Chondrocyte (in vitro differentiated cells): ENCODE results near the gene ADCY10. TPM values are rescaled to one million over a fixed set of nuclear protein-coding genes. Genes with fewer than 3 reads are reported as not detected.
"Not testable (repeated sequence)": the region's sequence is repeated elsewhere in the genome, so short reads cannot be mapped to it uniquely, and the experiment has no call there.

Experiments
- DNase-seq: peaks from one replicate; pipeline ENCODE4 v3.0.0; 2021; ENCODE audit warnings: mixed read lengths, low spot score
- H3K27ac Mint-ChIP-seq: one replicate; pipeline ENCODE4 v1.8.0; 2021; ENCODE audit warnings: mild to moderate bottlenecking, moderate library complexity, mixed read lengths; ENCODE audit not compliant: unreplicated experiment
- H3K27me3 Mint-ChIP-seq: 2 replicates; pipeline ENCODE4 v1.8.0; 2021; ENCODE audit warnings: low read depth, mixed read lengths
- H3K36me3 Mint-ChIP-seq: 2 replicates; pipeline ENCODE4 v1.8.0; 2021; ENCODE audit warnings: low read depth, mixed read lengths
- H3K4me1 Mint-ChIP-seq: 2 replicates; pipeline ENCODE4 v1.8.0; 2021; ENCODE audit warnings: low read depth, mild to moderate bottlenecking, mixed read lengths
- H3K4me3 Mint-ChIP-seq: one replicate; pipeline ENCODE4 v1.8.0; 2021; ENCODE audit warnings: mild to moderate bottlenecking, moderate library complexity, mixed read lengths; ENCODE audit not compliant: unreplicated experiment
- H3K9me3 Mint-ChIP-seq: 2 replicates; pipeline ENCODE4 v1.8.0; 2021; ENCODE audit warnings: low read depth, mixed read lengths
- CTCF ChIP-seq: fragments of 200-600 bp; sonication (generic); IDR thresholded peaks from 2 replicates; pipeline ENCODE4 v1.5.0; 2021; ENCODE audit warnings: antibody characterized with exemption, mild to moderate bottlenecking, moderate library complexity
- total RNA-seq: library from RNA; stranded (reverse); gene quantifications from 3 replicates; pipeline ENCODE4 v1.2.1, GENCODE V29; 2021

The ADCY10 gene
- total RNA-seq, 1 donor from 2014 or later, result 0.07 TPM

GRCh38 chr1:167815650-167816049, 98.3 kb downstream of the ADCY10 start:
- Mint-ChIP-seq H3K36me3 (peaks cover 6% of the 10 kb centered on the region), H3K27ac (peak overlapping the region; percentile 69), H3K4me3 (no peak overlapping the region), H3K4me1 (peaks cover 31% of the 10 kb centered on the region), H3K27me3 (no peaks in the 10 kb centered on the region), H3K9me3 (peaks cover 27% of the 10 kb centered on the region)
- no peak for TF ChIP-seq CTCF
- DNase-seq, result no peak

DNA sequence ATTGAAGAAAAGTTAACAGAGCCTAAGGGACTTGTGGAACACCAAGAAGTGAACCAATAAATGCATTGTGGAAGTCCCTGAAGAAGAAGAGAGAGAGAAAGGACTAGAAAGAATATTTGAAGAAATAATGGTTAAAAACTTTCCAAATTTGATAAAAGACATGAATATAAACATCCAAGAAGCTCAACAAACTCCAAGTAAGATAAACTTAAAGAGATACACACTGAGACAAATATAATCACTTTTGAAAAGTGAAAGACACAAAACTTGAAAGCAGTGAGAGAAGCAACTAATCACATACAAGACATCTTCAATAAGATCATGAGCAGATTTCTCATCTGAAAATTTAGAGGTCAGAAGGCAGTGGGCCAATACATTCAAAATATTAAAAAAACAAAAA, 101.0 kb downstream of the ADCY10 start:
- no peak for DNase-seq
- H3K27me3 Mint-ChIP-seq, result no peaks in the 10 kb centered on the region
- no peak for TF ChIP-seq CTCF
- H3K4me1 Mint-ChIP-seq, result peaks cover 28% of the 10 kb centered on the region
- no peak overlapping the region for H3K4me3 Mint-ChIP-seq
- H3K36me3 Mint-ChIP-seq, result peaks cover 6% of the 10 kb centered on the region
- H3K9me3 Mint-ChIP-seq, result peaks cover 24% of the 10 kb centered on the region
- no peak overlapping the region for H3K27ac Mint-ChIP-seq

DNA sequence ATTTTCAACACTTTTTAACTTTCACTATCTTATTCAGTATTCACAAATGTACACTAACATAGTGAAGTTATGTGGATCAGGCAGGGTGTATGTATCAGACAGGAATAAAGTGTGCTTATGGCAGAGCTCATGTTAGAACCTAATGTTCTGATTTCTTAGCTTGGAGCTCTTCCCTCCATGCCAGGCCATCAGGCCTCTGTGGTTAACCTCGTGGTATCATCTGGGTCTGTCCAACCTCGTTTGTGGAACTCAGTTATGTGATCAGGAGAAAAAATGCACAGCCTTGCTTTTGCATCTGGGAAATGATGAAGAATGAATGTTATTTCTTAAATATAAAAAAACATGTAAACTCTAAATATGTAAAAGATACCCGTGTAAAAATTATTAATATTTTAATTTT, 105.2 kb downstream of the ADCY10 start:
- H3K9me3 Mint-ChIP-seq, result peaks cover 14% of the 10 kb centered on the region
- DNase-seq, result no peak
- H3K36me3 Mint-ChIP-seq, result peaks cover 4% of the 10 kb centered on the region
- no peaks in the 10 kb centered on the region for H3K27me3 Mint-ChIP-seq
- H3K4me1 Mint-ChIP-seq, result peaks cover 30% of the 10 kb centered on the region
- H3K4me3 Mint-ChIP-seq, result no peak overlapping the region
- no peak for TF ChIP-seq CTCF
- no peak overlapping the region for H3K27ac Mint-ChIP-seq

GRCh38 chr1:167808104-167808503, 105.8 kb downstream of the ADCY10 start:
- peaks cover 35% of the 10 kb centered on the region for H3K4me1 Mint-ChIP-seq
- H3K4me3 Mint-ChIP-seq, result no peak overlapping the region
- no peak overlapping the region for H3K27ac Mint-ChIP-seq
- DNase-seq, result no peak
- TF ChIP-seq CTCF, result no peak
- no peaks in the 10 kb centered on the region for H3K27me3 Mint-ChIP-seq
- H3K36me3 Mint-ChIP-seq, result peaks cover 4% of the 10 kb centered on the region
- H3K9me3 Mint-ChIP-seq, result peaks cover 11% of the 10 kb centered on the region

GRCh38 chr1:167806676-167807075, 107.3 kb downstream of the ADCY10 start:
- DNase-seq, H3K4me3 Mint-ChIP-seq, H3K36me3 Mint-ChIP-seq, H3K9me3 Mint-ChIP-seq, H3K27ac Mint-ChIP-seq, H3K27me3 Mint-ChIP-seq: not testable (repeated sequence)
- peaks cover 29% of the 10 kb centered on the region for H3K4me1 Mint-ChIP-seq

GRCh38 chr1:167806235-167806634, 107.7 kb downstream of the ADCY10 start:
- not testable (repeated sequence) for H3K9me3 Mint-ChIP-seq, H3K36me3 Mint-ChIP-seq, H3K4me3 Mint-ChIP-seq, DNase-seq, H3K27me3 Mint-ChIP-seq, H3K27ac Mint-ChIP-seq
- H3K4me1 Mint-ChIP-seq, result peaks cover 29% of the 10 kb centered on the region
